Measurements from ENCODE around the gene EPB41.
A peak's percentile ranks its signal among the peaks of the same experiment; 100 is the strongest.

The EPB41 gene

DNA sequence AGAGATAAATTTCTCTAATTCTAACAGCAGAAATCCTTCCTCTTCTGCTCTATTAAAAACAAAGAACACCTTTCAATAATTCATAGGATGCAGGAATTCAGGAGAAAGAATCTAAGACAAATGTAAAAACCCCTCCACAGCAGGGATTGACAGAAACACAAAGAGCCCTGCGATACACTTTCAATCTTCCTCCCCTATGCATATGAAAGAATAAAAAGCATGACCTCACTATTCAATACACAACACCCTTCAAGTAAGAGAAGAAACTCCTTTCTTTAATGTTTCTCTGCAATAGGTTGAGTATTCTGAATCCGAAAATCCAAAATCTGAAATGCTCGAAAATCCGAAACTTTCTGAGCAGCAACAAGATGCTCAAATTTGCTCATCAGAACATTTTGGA lies 250.2 kb downstream of the EPB41 start:
- ChIA-PET CTCF (interaction anchor here (0.6 kb wide), 1 partner anchor 756 kb away, joined by 3 read pairs; no protein-coding TSS in a partner anchor), POLR2A (interaction anchor here (1.4 kb wide), 1 partner anchor 17 kb away, joined by 5 read pairs; the partner anchor contains the start of gene SRSF4)
- Histone ChIP-seq H3K36me3 (ENCODE audit: control insufficient read depth in 2 of 2, insufficient read depth in 1 of 2, low read length in 2 of 2) (peaks cover 3 to 89% of the 10 kb centered on the region in 2 experiments), H3K9me3 (ENCODE audit: control insufficient read depth, insufficient read depth, low read depth, low read length) (no peaks in the 10 kb centered on the region), H3K4me1 (ENCODE audit: control insufficient read depth, insufficient read depth, low read length) (0 out of 2 replicates have a peak, but pooled peaks cover 4% of the 10 kb centered on the region), H3K4me3 (ENCODE audit: low read depth, low read length) (no peak overlapping the region), H3K27ac (ENCODE audit: extremely low read depth, low read depth, low read length) (no peak overlapping the region)
- no peak for TF ChIP-seq OSR2 (tag by site-specific recombination; IDR thresholded peaks at IDR 0.05)
- no peak for TF ChIP-seq ZNF169 (tag by site-specific recombination; IDR thresholded peaks at IDR 0.05)
- TF ChIP-seq ZNF777 (tag by site-specific recombination; IDR thresholded peaks at IDR 0.05; ENCODE audit: borderline replicate concordance): no peak
- no peak for TF ChIP-seq ZNF202 (tag by site-specific recombination; IDR thresholded peaks at IDR 0.05; ENCODE audit: borderline replicate concordance)
- TF ChIP-seq ZSCAN30 (tag by site-specific recombination; IDR thresholded peaks at IDR 0.05): no peak
- TF ChIP-seq SETDB1 (IDR thresholded peaks at IDR 0.05; ENCODE audit: insufficient read length, low read length): no peak

DNA sequence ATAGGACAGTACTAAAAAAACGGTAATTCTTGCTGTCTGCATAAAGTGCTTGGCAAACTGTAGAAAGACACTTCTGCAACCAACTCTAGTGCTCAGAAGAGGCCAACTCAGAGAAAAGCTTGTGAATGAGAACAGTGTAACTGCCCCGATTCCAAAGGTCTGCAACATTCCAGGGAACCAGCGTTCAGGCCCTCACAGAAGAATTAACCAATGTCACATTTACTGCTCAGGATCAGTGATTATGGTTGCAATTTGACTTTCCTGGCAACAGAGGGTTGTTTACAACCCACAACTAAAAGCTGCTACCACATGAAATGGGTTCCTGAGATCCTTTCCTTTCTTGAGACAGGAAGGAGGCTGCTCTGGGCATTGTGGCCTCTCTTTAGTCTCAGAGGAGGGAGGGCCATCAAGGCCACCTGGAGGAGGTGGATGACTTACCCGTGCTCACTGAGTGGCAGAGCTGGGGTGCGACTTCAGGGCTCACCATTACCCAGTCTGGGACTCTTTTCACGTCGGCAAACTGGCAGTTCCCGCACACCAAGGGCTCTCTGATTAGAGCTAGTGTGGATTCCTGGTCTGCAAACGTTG lies 252.0 kb downstream of the EPB41 start:
- peaks cover 3 to 89% of the 10 kb centered on the region in 2 experiments for H3K36me3 ChIP-seq (ENCODE audit: control insufficient read depth in 2 of 2, insufficient read depth in 1 of 2, low read length in 2 of 2)
- H3K4me3 ChIP-seq (ENCODE audit: low read depth, low read length): no peak overlapping the region
- no peak overlapping the region for H3K27ac ChIP-seq (ENCODE audit: extremely low read depth, low read depth, low read length)
- TF ChIP-seq ZNF274 (IDR thresholded peaks at IDR 0.05; ENCODE audit: low read length) (no peak), ZNF274 (tag by site-specific recombination; IDR thresholded peaks at IDR 0.05; ENCODE audit: borderline replicate concordance) (no peak), ZNF555 (tag by site-specific recombination; conservative IDR thresholded peaks at IDR 0.05) (no peak), ZNF600 (tag by site-specific recombination; IDR thresholded peaks at IDR 0.05) (0 out of 2 replicates have a peak, but pooled peaks have one; percentile 46)
- POLR2A ChIA-PET: interaction anchor here (0.6 to 3.1 kb wide), 2 partner anchors 14 to 23 kb away, joined by 3 to 16 read pairs; partner anchors contain the start of gene SRSF4
- CTCF ChIA-PET: interaction anchor here (0.6 to 1.2 kb wide), 4 partner anchors 12 to 1697 kb away, joined by 3 to 5 read pairs (median 3); partner anchors contain the start of gene SRSF4
- H3K9me3 ChIP-seq (ENCODE audit: control insufficient read depth, insufficient read depth, low read depth, low read length): no peaks in the 10 kb centered on the region
- H3K4me1 ChIP-seq (ENCODE audit: control insufficient read depth, insufficient read depth, low read length): peaks cover 7% of the 10 kb centered on the region; the same call in 1 of the 2 replicates

- H3K27ac ChIP-seq (ENCODE audit: extremely low read depth, low read depth, low read length): no peak overlapping the region
- CTCF ChIA-PET: interaction anchor here (1.0 kb wide), 1 partner anchor 14 kb away, joined by 4 read pairs; the partner anchor contains the start of gene SRSF4
- H3K4me3 ChIP-seq (ENCODE audit: low read depth, low read length): no peak overlapping the region
- no peaks in the 10 kb centered on the region for H3K9me3 ChIP-seq (ENCODE audit: control insufficient read depth, insufficient read depth, low read depth, low read length)
- POLR2A ChIA-PET: interaction anchor here (0.6 to 3.1 kb wide), 4 partner anchors 13 to 217 kb away, joined by 3 to 16 read pairs (median 4); partner anchors contain the start of gene SRSF4
- TF ChIP-seq, protein P1, sequence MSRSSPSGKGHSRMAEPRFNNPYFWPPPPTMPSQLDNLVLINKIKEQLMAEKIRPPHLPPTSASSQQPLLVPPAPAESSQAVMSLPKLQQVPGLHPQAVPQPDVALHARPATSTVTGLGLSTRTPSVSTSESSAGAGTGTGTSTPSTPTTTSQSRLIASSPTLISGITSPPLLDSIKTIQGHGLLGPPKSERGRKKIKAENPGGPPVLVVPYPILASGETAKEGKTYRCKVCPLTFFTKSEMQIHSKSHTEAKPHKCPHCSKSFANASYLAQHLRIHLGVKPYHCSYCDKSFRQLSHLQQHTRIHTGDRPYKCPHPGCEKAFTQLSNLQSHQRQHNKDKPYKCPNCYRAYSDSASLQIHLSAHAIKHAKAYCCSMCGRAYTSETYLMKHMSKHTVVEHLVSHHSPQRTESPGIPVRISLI (tag by site-specific recombination; IDR thresholded peaks at IDR 0.05): peak; percentile 91
- TF ChIP-seq GLIS2 (tag by site-specific recombination; IDR thresholded peaks at IDR 0.05): no peak
- H3K4me1 ChIP-seq (ENCODE audit: control insufficient read depth, insufficient read depth, low read length): peaks cover 7% of the 10 kb centered on the region
- H3K36me3 ChIP-seq (ENCODE audit: control insufficient read depth in 2 of 2, insufficient read depth in 1 of 2, low read length in 2 of 2): peaks cover 3 to 82% of the 10 kb centered on the region in 2 experiments
Measured at GRCh38 chr1:29167904-29168303, 253.5 kb downstream of the EPB41 start.
